ENCODE data around the gene RAD51. TPM values are rescaled to one million over a fixed set of nuclear protein-coding genes. Genes with fewer than 3 reads are reported as not detected.

The RAD51 gene
- total and polyA plus RNA-seq, 2 of the 8 experiments (the other 6 are each of a cell fraction or from before 2014, with no cell fraction given), result 32.2 to 42.4 TPM

GRCh38 chr15:40664909-40665308, 30.1 kb upstream of the RAD51 start:
- Histone ChIP-seq H4K5ac (ENCODE audit: insufficient read length, low read depth, low read length) (no peak overlapping the region), H4K20me1 (replicated peaks in 1 of 2; ENCODE audit: control insufficient read depth in 1 of 2, insufficient read depth in 2 of 2, low read length in 2 of 2) (no peaks in the 10 kb centered on the region), H3K4me1 (replicated peaks in 1 of 4; ENCODE audit: control insufficient read depth in 3 of 4, insufficient read depth in 4 of 4, low read length in 3 of 4) (no peaks in the 10 kb centered on the region), H3K4me3 (ENCODE audit: extremely low read depth in 1 of 4, insufficient read depth in 2 of 4, low read depth in 3 of 4, low read length in 4 of 4) (no peak overlapping the region), H2BK5ac (ENCODE audit: low read depth, low read length) (no peak overlapping the region), H2AFZ (ENCODE audit: low read length) (no peak overlapping the region), H3K79me1 (ENCODE audit: low read depth, low read length) (no peaks in the 10 kb centered on the region), H3K36me3 (ENCODE audit: control insufficient read depth in 2 of 4, insufficient read depth in 4 of 4, low read length in 3 of 4) (peaks cover 0 to 6% (median 1%) of the 10 kb centered on the region in 4 experiments; a peak in 3 of 8 replicates), H3K4me2 (ENCODE audit: insufficient read depth in 1 of 2, low read depth in 2 of 2, low read length in 2 of 2) (no peak overlapping the region), H3K18ac (ENCODE audit: extremely low read depth, low read length) (no peak overlapping the region), H2BK20ac (ENCODE audit: low read length) (no peak overlapping the region), H3K4ac (replicated peaks; ENCODE audit: insufficient read length, low read depth, low read length) (no peak overlapping the region), H3K9me3 (ENCODE audit: insufficient read depth in 2 of 2, low read depth in 1 of 2, low read length in 1 of 2) (no peaks in the 10 kb centered on the region), H3K23ac (ENCODE audit: insufficient read length) (no peak overlapping the region), H3K27me3 (replicated peaks in 1 of 4; ENCODE audit: control insufficient read depth in 3 of 4, extremely low read depth in 1 of 4, insufficient read depth in 3 of 4, low read length in 3 of 4) (no peaks in the 10 kb centered on the region), H2BK12ac (ENCODE audit: low read depth, low read length) (no peak overlapping the region), H3K14ac (ENCODE audit: insufficient read length) (no peak overlapping the region), H3K27ac (ENCODE audit: low read depth, low read length) (no peak overlapping the region), H2AK5ac (ENCODE audit: low read depth, low read length) (no peak overlapping the region), H3K9ac (replicated peaks in 1 of 4; ENCODE audit: extremely low read depth in 1 of 4, low read depth in 3 of 4, low read length in 3 of 4) (no peak overlapping the region), H2BK15ac (ENCODE audit: low read length) (no peak overlapping the region), H3K79me2 (ENCODE audit: control insufficient read depth in 1 of 2, insufficient read depth in 2 of 2, low read length in 2 of 2) (no peaks in the 10 kb centered on the region), H4K91ac (replicated peaks; ENCODE audit: insufficient read length, low read length) (no peak overlapping the region), H2BK120ac (replicated peaks; ENCODE audit: low read depth, low read length) (no peak overlapping the region), H3K56ac (replicated peaks; ENCODE audit: insufficient read length, low read depth, low read length) (no peak overlapping the region), H3K23me2 (ENCODE audit: low read depth, low read length) (no peaks in the 10 kb centered on the region), H4K8ac (ENCODE audit: extremely low read depth, insufficient read depth, low read length) (no peak overlapping the region)
- no peak for DNase-seq (ENCODE audit: low read depth in 1 of 2, low spot score in 2 of 2)
- ChIA-PET POLR2A (ENCODE audit: partially characterized antibody) (interaction anchor here (0.6 to 1.3 kb wide), 2 partner anchors 150 to 180 kb away, joined by 3 to 5 read pairs; no protein-coding TSS in a partner anchor), CTCF (ENCODE audit: partially characterized antibody) (interaction anchor here (0.6 to 0.7 kb wide), 2 partner anchors 37 to 229 kb away, joined by 3 read pairs; partner anchors contain the start of gene VPS18)
- WGBS, 2 experiments (ENCODE audit: extremely low coverage in 1 of 2, insufficient coverage in 1 of 2, insufficient read length in 1 of 2, insufficient replicate concordance in 2 of 2, low coverage in 1 of 2, low lambda C conversion rate in 2 of 2, missing lambda C conversion rate in 1 of 2), result 92% methylated on average over 7 of the region's 7 CpGs; no CpG with 5 or more reads in 1 of the 2 experiments
- FAIRE-seq, result no peak
- TF ChIP-seq POLR2A (IDR thresholded peaks at IDR 0.05; ENCODE audit: control extremely low read depth in 1 of 2, low read depth in 2 of 2, low read length in 2 of 2) (no peak), RFX5 (IDR thresholded peaks at IDR 0.05; ENCODE audit: borderline replicate concordance, low read depth, low read length) (no peak), TEAD4 (IDR thresholded peaks at IDR 0.05; ENCODE audit: low read depth, low read length) (no peak), ASH2L (IDR thresholded peaks at IDR 0.05; ENCODE audit: low read length) (no peak), KDM1A (IDR thresholded peaks at IDR 0.05; ENCODE audit: borderline replicate concordance, low read length) (no peak), SRF (IDR thresholded peaks at IDR 0.05; ENCODE audit: low read depth, low read length) (no peak), GTF2F1 (IDR thresholded peaks at IDR 0.05; ENCODE audit: borderline replicate concordance, low read depth, low read length) (no peak), MAX (IDR thresholded peaks at IDR 0.05) (no peak), RBBP5 (IDR thresholded peaks at IDR 0.05; ENCODE audit: borderline replicate concordance, low read depth, low read length) (no peak), MAFK (IDR thresholded peaks at IDR 0.05; ENCODE audit: low read depth, low read length) (no peak), CHD2 (IDR thresholded peaks at IDR 0.05; ENCODE audit: low read length) (no peak), NRF1 (IDR thresholded peaks at IDR 0.05; ENCODE audit: low read depth, low read length) (no peak)
